HepG2 (cell line): ENCODE measurements around the gene C12orf43. TPM values are rescaled to one million over a fixed set of nuclear protein-coding genes. Genes with fewer than 3 reads are reported as not detected.

Experiments
- ATAC-seq: fragments of 200-7000 bp; cut with Tn5 transposase; 3 replicates; pipeline ENCODE4 v1.9.1; 2020; ENCODE audit warnings: mild to moderate bottlenecking, moderate library complexity
- BruUV-seq: library from RNA; stranded (reverse); fragments of 400-500 nt; replicated peaks from 2 replicates; lab custom pipeline; 2021; lab: Mats Ljungman, UMichigan
- CTCF ChIA-PET: fragments of 300-600 bp; formaldehyde crosslinking; extraction: SDS; loops from one replicate; lab custom pipeline; 2021; ENCODE audit warnings: low total read pairs, inconsistent platforms, low intra/inter-chr PET ratio; lab: Yijun Ruan, JAX
- POLR2A ChIA-PET: fragments of 350-600 bp; sonication (Branson Sonifier 250); formaldehyde crosslinking; loops from one replicate; lab custom pipeline; 2020; ENCODE audit warnings: antibody characterized with exemption, inconsistent platforms; lab: Yijun Ruan, JAX
- DNase-seq: peaks from one replicate; pipeline ENCODE4 v3.0.0-alpha.2; 2015; ENCODE audit warnings: low spot score
- FAIRE-seq: peaks from 3 replicates; lab custom pipeline; 2011; peaks lifted over from hg19 to GRCh38; lab: Jason Lieb, UNC
- H2AFZ ChIP-seq: one replicate; pipeline ENCODE4 v1.6.1; 2011; ENCODE audit warnings: low read length, inconsistent platforms
- H3K27ac ChIP-seq: fragments of 300-600 bp; 3 replicates; pipeline ENCODE4 v1.8.0; 2011; ENCODE audit warnings: mixed run types, mild to moderate bottlenecking, mixed read lengths, low read length, inconsistent platforms; ENCODE audit not compliant: insufficient read depth; ENCODE audit errors: extremely low read length
- H3K27me3 ChIP-seq, 2 experiments: fragments of 200-600 bp in 1 of 2; 2 replicates in 1 of 2; 3 replicates in 1 of 2; pipeline versions ENCODE4 v1.6.0 to v1.8.0; 2011; ENCODE audit warnings: low read length in 2 of 2, mild to moderate bottlenecking in 2 of 2, moderate library complexity in 2 of 2, inconsistent platforms in 1 of 2; ENCODE audit not compliant: insufficient read depth in 2 of 2, control insufficient read depth in 1 of 2
- H3K36me3 ChIP-seq, 2 experiments: fragments of 200-600 bp in 1 of 2; replicated peaks in 1 of 2; 2 replicates in 1 of 2; 3 replicates in 1 of 2; pipeline versions ENCODE4 v1.5.1 to v1.8.0; 2011; ENCODE audit warnings: low read length in 2 of 2, inconsistent platforms in 1 of 2; ENCODE audit not compliant: insufficient read depth in 2 of 2, control insufficient read depth in 1 of 2
- H3K4me1 ChIP-seq: 2 replicates; pipeline ENCODE4 v1.5.1; 2012; ENCODE audit warnings: low read length, inconsistent platforms; ENCODE audit not compliant: insufficient read depth
- H3K4me2 ChIP-seq: 2 replicates; pipeline ENCODE4 v1.6.0; 2011; ENCODE audit warnings: low read depth, low read length, inconsistent platforms
- H3K4me3 ChIP-seq, 3 experiments: fragments of 200-600 bp in 1 of 3; sonication (generic), shearing (Covaris generic) in 1 of 3; replicated peaks in 1 of 3; 2 replicates each; pipeline ENCODE4 v1.5.1; 2011 to 2016; ENCODE audit warnings: low read length in 3 of 3, inconsistent platforms in 2 of 3, low read depth in 2 of 3, mild to moderate bottlenecking in 2 of 3, control low read depth in 1 of 3, mixed read lengths in 1 of 3; ENCODE audit not compliant: insufficient read depth in 1 of 3
- H3K79me2 ChIP-seq: one replicate; pipeline ENCODE4 v1.6.1; 2011; ENCODE audit warnings: low read length, inconsistent platforms; ENCODE audit not compliant: insufficient read depth
- H3K9ac ChIP-seq: 2 replicates; pipeline ENCODE4 v1.6.0; 2011; ENCODE audit warnings: mild to moderate bottlenecking, low read depth, low read length, inconsistent platforms; ENCODE audit not compliant: insufficient read depth
- H3K9me3 ChIP-seq: 2 replicates; pipeline ENCODE4 v1.5.1; 2012; ENCODE audit warnings: mild to moderate bottlenecking, low read length
- H4K20me1 ChIP-seq: 2 replicates; pipeline ENCODE4 v1.6.0; 2011; ENCODE audit warnings: inconsistent platforms, mild to moderate bottlenecking, low read length, moderate library complexity; ENCODE audit not compliant: insufficient read depth
- AKAP8 ChIP-seq: sonication (generic); formaldehyde crosslinking; IDR thresholded peaks from 2 replicates; pipeline ENCODE4 v1.5.1; 2020; ENCODE audit warnings: mild to moderate bottlenecking, missing genetic modification reagents
- ETV5 ChIP-seq: IDR thresholded peaks from 2 replicates; pipeline ENCODE4 v1.6.1; 2018; ENCODE audit warnings: missing biosample characterization, missing genetic modification reagents, inconsistent platforms, borderline replicate concordance
- FOXK2 ChIP-seq: fragments of 450-650 bp; IDR thresholded peaks from 2 replicates; pipeline ENCODE4 v1.6.1; 2016
- NFIB ChIP-seq: sonication (generic); formaldehyde crosslinking; IDR thresholded peaks from 2 replicates; pipeline ENCODE4 v1.9.0; 2021; ENCODE audit warnings: missing genetic modification reagents, mild to moderate bottlenecking, borderline replicate concordance
- SATB2 ChIP-seq: sonication (generic); formaldehyde crosslinking; IDR thresholded peaks from 2 replicates; pipeline ENCODE4 v1.5.0; 2020; ENCODE audit warnings: missing genetic modification reagents
- SP4 ChIP-seq: sonication (generic); formaldehyde crosslinking; IDR thresholded peaks from 2 replicates; pipeline ENCODE4 v1.8.1; 2023; ENCODE audit warnings: mild to moderate bottlenecking, missing genetic modification reagents
- TOE1 ChIP-seq: sonication (generic); formaldehyde crosslinking; IDR thresholded peaks from 2 replicates; pipeline ENCODE4 v1.4.0; 2020; ENCODE audit warnings: mild to moderate bottlenecking, missing genetic modification reagents
- ZFP36L2 ChIP-seq: sonication (generic); formaldehyde crosslinking; IDR thresholded peaks from 2 replicates; pipeline ENCODE4 v1.4.0; 2020; ENCODE audit warnings: missing genetic modification reagents
- ZFP37 ChIP-seq: sonication (generic); formaldehyde crosslinking; IDR thresholded peaks from 2 replicates; pipeline ENCODE4 v1.4.0; 2020; ENCODE audit warnings: missing genetic modification reagents, borderline replicate concordance
- ZNF230 ChIP-seq: sonication (generic); formaldehyde crosslinking; IDR thresholded peaks from 2 replicates; pipeline ENCODE4 v1.4.0; 2020; ENCODE audit warnings: mild to moderate bottlenecking, missing genetic modification reagents
- ZNF232 ChIP-seq: sonication (generic); formaldehyde crosslinking; IDR thresholded peaks from 2 replicates; pipeline ENCODE4 v1.4.0; 2020; ENCODE audit warnings: missing genetic modification reagents, borderline replicate concordance
- ZNF296 ChIP-seq: sonication (generic); formaldehyde crosslinking; conservative IDR thresholded peaks from 2 replicates; pipeline ENCODE4 v1.5.0; 2020; ENCODE audit warnings: mild to moderate bottlenecking, missing genetic modification reagents
- ZNF792 ChIP-seq: IDR thresholded peaks from 2 replicates; pipeline ENCODE4 v1.6.1; 2016
- WGBS: methylation state at CpG from one replicate; pipeline ENCODE4 v1.1.6; 2017; ENCODE audit warnings: low lambda C conversion rate; 5-methylcytosine and 5-hydroxymethylcytosine counted together
- in situ Hi-C: cut with HindIII; loops from 2 replicates; pipeline ENCODE4 v1.10.0; 2017; ENCODE audit warnings: low pct_unique_long_range_greater_than_20kb; ENCODE audit not compliant: extremely low pct_ligation_motif_present
- intact Hi-C: fragments of 100-400 bp; cut with micrococcal nuclease; formaldehyde crosslinking; loops from one replicate; pipeline ENCODE4 v1.10.0; 2022; ENCODE audit not compliant: unreplicated experiment
- polyA plus RNA-seq, 8 experiments: library from polyadenylated mRNA; depleted of rRNA in 3 of 8; stranded (reverse) in 7 of 8; unstranded in 1 of 8; fragments of >200 nt; fragmentation: Illumina TruSeq in 4 of 8; extraction: Trizol in 4 of 8; gene quantifications; 2 replicates each; pipeline versions ENCODE4 v1.2.1 to v1.2.3, GENCODE V29; 2011 to 2016; ENCODE audit warnings: low read depth in 4 of 8, missing spikeins in 1 of 8, mixed read lengths in 1 of 8; ENCODE audit not compliant: insufficient read depth in 1 of 8
- total RNA-seq, 5 experiments: library from RNA; depleted of rRNA; stranded (reverse); fragments of >200 nt; fragmentation: Illumina TruSeq; extraction: Trizol; gene quantifications; 2 replicates each; pipeline ENCODE4 v1.2.3, GENCODE V29; 2016; ENCODE audit warnings: low read depth in 1 of 5
- TF ChIP-seq, protein P1 (sequence below): sonication (generic); formaldehyde crosslinking; IDR thresholded peaks from 2 replicates; pipeline ENCODE4 v1.8.1; 2023; ENCODE audit warnings: missing genetic modification reagents, inconsistent platforms, borderline replicate concordance
- TF ChIP-seq, protein P2 (sequence below): sonication (generic); formaldehyde crosslinking; IDR thresholded peaks from 2 replicates; pipeline ENCODE4 v1.9.0; 2022; ENCODE audit warnings: low read depth, missing genetic modification reagents
- TF ChIP-seq, protein P3 (sequence below): sonication (generic); formaldehyde crosslinking; IDR thresholded peaks from 2 replicates; pipeline ENCODE4 v1.4.0; 2020; ENCODE audit warnings: mild to moderate bottlenecking, missing genetic modification reagents, borderline replicate concordance

C12orf43 gene
- total and polyA plus RNA-seq, 2 of the 13 experiments (the other 11 are each of a cell fraction or from before 2014, with no cell fraction given) = 7.9 to 11.1 TPM

DNA sequence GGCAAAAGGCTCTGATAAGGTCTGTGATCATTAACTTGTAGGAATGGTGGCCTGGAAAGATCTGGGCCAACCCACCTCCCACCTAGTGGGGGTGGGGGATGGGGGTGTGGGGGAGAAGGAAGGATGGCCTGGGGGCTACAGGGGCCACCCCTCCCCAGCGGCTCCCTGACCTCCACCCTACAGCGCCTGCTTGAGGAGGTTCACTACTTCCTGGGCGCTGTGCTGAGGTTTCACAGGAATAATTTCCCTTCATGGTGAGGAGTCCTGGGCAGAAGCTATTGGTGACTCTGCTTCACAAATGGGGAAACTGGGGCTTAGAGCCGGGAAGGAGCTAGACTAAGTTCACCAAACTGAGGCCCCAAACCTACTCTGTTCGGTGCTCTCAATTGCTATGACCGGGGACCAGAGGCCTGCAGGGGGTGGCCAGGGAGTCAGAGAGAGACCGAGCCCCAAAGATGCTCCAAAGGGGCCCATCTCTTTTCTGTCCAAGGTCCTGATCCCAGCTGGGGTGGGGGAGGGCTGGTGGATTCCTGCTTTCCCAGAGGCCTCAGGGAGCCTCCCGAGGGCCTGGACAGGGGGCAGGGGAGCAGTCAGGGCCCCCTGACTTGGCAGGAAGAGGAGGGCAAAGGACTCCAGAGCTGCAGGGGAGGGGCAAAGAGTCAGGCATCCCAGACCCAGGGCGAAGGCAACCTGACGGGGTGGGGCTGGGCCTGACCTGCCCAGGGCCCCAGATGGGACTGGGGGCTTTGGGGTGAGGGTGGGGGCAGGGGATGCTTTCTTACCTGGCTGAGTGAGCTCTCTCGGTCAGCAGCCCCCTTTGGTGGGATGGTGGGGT lies 36.2 kb downstream of the C12orf43 start:
- FAIRE-seq = peak; percentile 12
- POLR2A ChIA-PET = interaction anchor here (0.6 to 6.9 kb wide), 27 partner anchors 8 to 753 kb away, joined by 3 to 176 read pairs (median 4); partner anchors contain the start of genes ACADS, POP5, RNU4-2 and SPPL3
- TF ChIP-seq SP4 (CRISPR knock-in tag) (no peak), ZNF296 (CRISPR knock-in tag) (no peak; the same call in 1 of the 2 replicates), ZNF232 (CRISPR knock-in tag) (peak; percentile 62; the same call in 1 of the 2 replicates), ZNF230 (CRISPR knock-in tag) (peak; percentile 82; the same call in 1 of the 2 replicates), TOE1 (CRISPR knock-in tag) (no peak), ZFP36L2 (CRISPR knock-in tag) (no peak; the same call in 1 of the 2 replicates), ETV5 (peak; percentile 55; the same call in 1 of the 2 replicates), ZNF792 (CRISPR knock-in tag) (peak; percentile 65), ZFP37 (CRISPR knock-in tag) (no peak; the same call in 1 of the 2 replicates), SATB2 (CRISPR knock-in tag) (peak; percentile 82; the same call in 1 of the 2 replicates), AKAP8 (peak; percentile 64; the same call in 1 of the 2 replicates), FOXK2 (no peak), NFIB (no peak)
- TF ChIP-seq, protein P1, sequence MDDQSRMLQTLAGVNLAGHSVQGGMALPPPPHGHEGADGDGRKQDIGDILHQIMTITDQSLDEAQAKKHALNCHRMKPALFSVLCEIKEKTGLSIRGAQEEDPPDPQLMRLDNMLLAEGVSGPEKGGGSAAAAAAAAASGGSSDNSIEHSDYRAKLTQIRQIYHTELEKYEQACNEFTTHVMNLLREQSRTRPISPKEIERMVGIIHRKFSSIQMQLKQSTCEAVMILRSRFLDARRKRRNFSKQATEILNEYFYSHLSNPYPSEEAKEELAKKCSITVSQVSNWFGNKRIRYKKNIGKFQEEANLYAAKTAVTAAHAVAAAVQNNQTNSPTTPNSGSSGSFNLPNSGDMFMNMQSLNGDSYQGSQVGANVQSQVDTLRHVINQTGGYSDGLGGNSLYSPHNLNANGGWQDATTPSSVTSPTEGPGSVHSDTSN (CRISPR knock-in tag) = no peak
- TF ChIP-seq, protein P2, sequence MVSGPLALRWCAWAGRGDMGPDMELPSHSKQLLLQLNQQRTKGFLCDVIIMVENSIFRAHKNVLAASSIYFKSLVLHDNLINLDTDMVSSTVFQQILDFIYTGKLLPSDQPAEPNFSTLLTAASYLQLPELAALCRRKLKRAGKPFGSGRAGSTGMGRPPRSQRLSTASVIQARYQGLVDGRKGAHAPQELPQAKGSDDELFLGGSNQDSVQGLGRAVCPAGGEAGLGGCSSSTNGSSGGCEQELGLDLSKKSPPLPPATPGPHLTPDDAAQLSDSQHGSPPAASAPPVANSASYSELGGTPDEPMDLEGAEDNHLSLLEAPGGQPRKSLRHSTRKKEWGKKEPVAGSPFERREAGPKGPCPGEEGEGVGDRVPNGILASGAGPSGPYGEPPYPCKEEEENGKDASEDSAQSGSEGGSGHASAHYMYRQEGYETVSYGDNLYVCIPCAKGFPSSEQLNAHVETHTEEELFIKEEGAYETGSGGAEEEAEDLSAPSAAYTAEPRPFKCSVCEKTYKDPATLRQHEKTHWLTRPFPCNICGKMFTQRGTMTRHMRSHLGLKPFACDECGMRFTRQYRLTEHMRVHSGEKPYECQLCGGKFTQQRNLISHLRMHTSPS = peak; percentile 74; the same call in 1 of the 2 replicates
- TF ChIP-seq, protein P3, sequence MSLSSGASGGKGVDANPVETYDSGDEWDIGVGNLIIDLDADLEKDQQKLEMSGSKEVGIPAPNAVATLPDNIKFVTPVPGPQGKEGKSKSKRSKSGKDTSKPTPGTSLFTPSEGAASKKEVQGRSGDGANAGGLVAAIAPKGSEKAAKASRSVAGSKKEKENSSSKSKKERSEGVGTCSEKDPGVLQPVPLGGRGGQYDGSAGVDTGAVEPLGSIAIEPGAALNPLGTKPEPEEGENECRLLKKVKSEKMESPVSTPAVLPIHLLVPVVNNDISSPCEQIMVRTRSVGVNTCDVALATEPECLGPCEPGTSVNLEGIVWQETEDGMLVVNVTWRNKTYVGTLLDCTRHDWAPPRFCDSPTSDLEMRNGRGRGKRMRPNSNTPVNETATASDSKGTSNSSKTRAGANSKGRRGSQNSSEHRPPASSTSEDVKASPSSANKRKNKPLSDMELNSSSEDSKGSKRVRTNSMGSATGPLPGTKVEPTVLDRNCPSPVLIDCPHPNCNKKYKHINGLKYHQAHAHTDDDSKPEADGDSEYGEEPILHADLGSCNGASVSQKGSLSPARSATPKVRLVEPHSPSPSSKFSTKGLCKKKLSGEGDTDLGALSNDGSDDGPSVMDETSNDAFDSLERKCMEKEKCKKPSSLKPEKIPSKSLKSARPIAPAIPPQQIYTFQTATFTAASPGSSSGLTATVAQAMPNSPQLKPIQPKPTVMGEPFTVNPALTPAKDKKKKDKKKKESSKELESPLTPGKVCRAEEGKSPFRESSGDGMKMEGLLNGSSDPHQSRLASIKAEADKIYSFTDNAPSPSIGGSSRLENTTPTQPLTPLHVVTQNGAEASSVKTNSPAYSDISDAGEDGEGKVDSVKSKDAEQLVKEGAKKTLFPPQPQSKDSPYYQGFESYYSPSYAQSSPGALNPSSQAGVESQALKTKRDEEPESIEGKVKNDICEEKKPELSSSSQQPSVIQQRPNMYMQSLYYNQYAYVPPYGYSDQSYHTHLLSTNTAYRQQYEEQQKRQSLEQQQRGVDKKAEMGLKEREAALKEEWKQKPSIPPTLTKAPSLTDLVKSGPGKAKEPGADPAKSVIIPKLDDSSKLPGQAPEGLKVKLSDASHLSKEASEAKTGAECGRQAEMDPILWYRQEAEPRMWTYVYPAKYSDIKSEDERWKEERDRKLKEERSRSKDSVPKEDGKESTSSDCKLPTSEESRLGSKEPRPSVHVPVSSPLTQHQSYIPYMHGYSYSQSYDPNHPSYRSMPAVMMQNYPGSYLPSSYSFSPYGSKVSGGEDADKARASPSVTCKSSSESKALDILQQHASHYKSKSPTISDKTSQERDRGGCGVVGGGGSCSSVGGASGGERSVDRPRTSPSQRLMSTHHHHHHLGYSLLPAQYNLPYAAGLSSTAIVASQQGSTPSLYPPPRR (CRISPR knock-in tag) = peak; percentile 74

More for the DNA sequence above, 36.2 kb downstream of the C12orf43 start:
- H3K9ac ChIP-seq = peak overlapping the region; percentile 99
- peak overlapping the region; percentile 93 for H3K4me2 ChIP-seq
- no TSS peak for BruUV-seq
- ATAC-seq (peak; percentile 75), DNase-seq (peak; percentile 86)
- H3K4me1 ChIP-seq = peaks cover 66% of the 10 kb centered on the region
- no peaks in the 10 kb centered on the region for H4K20me1 ChIP-seq
- H3K79me2 ChIP-seq = peaks cover 76% of the 10 kb centered on the region
- in situ Hi-C loops (no loop called here), intact Hi-C loops (loop anchor here (10.0 kb wide), 1 partner anchor 75 kb away; the partner anchor contains the start of gene SPPL3)
- CTCF ChIA-PET = no interaction called here
- 0% methylated on average over 4 of the region's 11 CpGs for WGBS
- no peak overlapping the region for H2AFZ ChIP-seq
- H3K9me3 ChIP-seq = no peaks in the 10 kb centered on the region
- no peaks in the 10 kb centered on the region; a peak in 1 of 5 replicates for H3K27me3 ChIP-seq
- H3K27ac ChIP-seq = peak overlapping the region; percentile 100
- H3K36me3 ChIP-seq = peaks cover 3 to 12% of the 10 kb centered on the region in 2 experiments; a peak in 3 of 5 replicates
- peak overlapping the region; percentile 90 to 98 (median 98) for H3K4me3 ChIP-seq
